NK-92 (cell line): Measurements from ENCODE around the gene RPTN.
"Not testable (repeated sequence)": the region's sequence is repeated elsewhere in the genome, so short reads cannot be mapped to it uniquely, and the experiment has no call there.

Source experiments
- DNase-seq: peaks from one replicate; lab custom pipeline; 2025; ENCODE audit not compliant: unreplicated experiment; lab: John Stamatoyannopoulos, UW

Gene RPTN

DNA sequence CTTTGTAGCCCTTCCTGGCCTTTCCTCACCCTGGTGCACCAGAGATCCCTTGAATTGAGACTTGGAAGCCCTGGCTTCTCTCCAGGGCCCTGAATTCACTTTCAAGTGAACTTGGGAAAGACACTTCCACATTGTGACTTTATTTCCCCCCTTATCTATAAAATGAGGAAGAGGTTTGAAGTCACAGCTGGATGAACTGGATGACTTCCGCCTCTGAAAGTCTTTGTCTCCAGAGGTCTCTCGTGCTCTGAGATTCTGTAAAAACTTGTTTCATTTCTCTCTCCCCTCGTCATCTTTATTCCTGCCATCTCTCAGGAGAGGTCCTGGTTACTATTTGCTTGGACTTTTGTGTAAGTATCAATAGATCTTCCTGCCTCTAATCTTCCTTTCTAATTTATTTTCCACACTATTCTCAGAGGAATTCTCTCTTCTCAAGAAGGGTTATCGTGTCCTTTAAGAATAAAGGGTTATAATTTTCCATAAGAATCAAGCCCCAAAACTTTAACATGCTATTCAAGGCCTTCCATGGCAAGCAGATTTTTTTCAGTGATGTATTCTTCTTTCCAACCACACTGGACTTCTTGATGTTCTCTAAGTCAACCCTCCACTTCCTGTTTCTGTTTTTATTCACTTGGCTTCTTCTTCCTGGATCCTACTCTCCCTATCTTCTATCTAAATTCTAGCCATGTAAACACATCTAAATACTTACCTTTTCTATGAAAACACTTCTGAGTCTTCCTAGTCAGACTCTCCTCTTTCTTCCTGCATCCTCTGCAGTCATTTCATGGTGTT lies 6.5 kb upstream of the RPTN start:
- no peak for DNase-seq

DNA sequence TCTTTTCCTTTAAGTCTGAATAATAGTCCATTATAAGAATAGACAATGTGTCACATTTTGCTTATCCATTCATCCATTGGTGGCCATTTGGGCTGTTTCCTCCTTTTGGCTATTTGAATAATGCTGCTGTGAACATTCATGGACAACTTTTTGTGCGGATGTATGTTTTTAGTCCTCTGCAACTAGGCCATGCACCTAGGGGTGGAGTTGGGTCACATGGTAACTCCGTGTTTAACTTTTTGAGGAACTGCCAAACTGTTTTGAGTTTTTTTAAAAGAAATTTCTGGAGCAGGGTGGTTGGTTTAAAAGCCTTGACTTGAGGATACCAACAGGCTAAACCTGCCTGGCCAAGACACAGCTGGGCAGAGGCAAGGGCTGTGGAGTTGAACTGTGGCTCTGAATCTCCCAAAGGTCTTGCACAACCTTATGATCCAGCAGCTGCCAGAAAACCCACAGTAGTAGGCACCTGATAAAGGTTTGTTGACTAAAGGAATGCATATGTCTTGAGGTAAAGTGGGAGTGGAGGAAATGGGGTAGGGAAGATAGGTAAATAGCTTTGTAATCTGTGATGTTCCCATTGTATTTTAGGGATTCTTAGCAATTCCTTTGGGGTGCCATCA lies 5.6 kb upstream of the RPTN start:
- no peak for DNase-seq

DNA sequence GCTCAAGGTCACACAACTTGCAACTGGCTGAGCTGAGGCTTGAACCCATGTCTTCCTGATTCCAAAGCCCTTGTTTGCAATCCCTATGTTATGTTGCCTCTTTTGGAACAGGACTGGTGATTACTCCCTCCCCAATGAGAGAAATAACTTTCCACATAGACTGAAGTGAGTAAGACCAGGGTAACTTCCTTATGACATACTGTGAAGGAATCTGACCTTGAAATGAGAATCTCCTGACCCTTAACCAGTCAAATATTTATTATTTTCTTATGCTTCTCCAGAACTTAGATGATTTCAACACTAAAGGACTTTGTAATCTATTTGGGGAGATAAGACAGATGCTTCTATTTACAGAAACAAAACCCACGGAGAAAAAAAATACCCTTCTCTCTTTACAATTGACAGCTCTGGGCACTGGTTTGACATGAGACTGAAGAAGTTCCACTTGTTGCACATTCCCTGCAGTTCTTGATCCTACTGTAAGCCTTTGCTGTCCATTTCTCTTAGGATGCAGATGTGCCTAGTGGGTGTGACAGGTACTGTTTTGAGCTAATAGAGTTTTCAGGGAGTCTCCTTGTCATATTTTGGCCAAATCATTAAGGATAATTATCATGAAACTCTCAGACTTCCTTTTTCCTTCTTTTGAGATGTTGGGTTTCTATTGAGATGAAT lies 3.9 kb upstream of the RPTN start:
- no peak for DNase-seq

DNA sequence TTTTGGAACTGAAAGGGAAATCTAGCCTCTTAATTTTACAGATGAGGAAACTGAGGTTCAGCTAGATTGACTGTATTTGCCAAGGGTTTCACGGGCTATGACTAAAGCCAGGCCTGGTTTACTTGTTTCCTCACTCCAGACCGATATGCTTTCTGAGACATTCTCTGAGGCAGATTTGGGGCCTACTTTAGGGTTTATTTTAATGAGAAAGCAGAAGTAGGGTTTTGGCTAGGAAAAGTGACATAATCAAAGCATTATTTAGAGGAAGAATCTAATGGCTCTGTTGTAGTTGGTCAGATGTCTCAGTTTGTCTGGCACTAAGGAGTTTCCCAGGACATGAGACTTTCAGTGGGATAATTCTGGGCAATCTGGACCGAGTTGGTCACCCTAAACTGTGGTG lies 1.5 kb upstream of the RPTN start:
- DNase-seq, result no peak

DNA sequence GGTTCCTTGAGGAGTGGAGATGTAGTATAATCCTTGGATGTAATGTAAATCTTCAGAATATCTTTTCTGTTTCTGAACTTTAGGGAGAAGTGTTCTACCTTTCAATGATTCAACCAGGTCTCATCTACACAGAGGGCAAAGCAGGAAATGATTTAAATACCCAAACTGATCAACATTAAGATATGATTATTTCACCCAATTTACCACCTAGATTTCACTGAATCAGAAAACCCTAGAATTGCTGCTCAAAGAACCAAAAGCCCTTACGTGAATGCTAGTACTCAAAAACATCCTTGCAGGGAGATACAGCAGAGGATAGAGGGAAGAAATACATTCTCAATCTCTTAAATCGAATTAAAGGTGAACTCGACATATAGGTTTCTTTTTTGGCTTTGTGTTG lies 5.0 kb downstream of the RPTN start:
- no peak for DNase-seq

DNA sequence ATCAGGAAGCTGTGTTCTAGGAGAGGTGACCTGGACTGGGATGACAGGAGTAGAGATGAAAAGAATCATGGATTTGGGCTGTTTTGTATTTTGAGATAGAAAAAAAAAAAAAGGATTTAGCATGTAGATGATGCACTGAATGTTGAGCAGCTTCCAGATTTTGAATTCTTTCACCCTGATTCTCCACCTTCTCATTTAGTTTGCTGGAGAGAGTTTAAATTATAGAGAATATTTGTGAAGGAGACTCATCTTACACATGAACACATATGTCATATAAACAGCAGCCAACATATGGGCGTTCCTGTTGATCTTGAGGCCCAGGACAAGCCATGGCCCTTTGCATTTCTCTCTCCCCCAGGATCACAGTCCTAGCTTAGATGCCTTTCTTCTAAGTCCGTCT lies 7.4 kb downstream of the RPTN start:
- DNase-seq, result no peak

DNA sequence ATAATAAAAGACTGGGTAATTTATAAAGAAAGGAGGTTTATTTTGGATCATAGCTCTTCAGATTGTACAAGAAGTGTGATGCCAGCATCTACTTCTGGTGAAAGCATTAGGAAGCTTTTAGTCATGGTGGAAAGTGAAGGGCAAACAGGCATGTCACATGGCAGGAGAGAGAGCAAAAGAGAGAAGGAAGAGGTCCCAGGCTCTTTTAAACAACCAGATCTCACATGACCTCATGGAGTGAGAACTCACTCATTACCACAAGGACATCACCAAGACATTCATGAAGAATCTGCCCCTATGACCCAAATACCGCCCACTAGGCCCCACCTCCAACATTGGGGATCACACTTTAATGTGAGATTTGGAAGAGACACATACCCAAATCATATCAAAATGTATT lies 10.0 kb downstream of the RPTN start:
- DNase-seq, result no peak

DNA sequence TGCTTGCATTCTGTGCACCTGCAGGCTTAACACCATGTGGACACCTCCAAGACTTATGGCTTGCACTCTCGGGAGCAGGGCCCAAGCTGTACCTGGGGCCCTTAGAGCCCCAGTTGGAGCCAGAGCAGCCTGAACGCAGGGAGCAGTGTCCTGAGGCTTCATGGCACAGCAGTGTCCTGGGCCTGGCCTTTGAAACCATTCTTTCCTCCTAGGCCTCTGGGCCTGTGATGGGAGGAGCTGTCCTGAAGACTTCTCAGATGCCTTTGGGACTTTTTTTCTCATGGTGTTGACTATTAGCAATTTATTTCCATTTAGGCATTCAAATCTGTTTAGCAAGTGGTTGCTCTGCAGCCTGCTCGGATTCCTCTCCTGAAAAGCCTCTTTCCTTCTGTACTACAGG lies 11.0 kb downstream of the RPTN start:
- DNase-seq, result no peak

DNA sequence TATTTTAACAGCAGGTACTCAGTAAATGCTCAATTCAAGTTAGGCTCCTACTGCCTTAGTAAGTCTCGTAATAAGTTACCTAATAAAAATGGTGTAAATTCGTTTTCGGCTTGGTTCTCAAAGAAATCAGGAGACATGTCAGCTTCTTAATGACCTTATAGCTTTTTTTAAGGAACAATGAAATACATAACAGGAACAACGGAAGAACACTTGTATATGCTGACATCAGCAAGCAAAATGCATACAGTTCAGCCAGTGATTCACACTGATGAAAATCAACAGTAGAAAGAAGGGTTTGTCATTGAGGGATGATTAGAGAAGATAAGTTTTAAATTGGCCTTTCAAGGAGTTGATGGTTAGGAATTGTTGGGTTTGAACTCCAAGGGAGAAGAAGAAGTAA lies 13.3 kb downstream of the RPTN start:
- DNase-seq, result no peak

DNA sequence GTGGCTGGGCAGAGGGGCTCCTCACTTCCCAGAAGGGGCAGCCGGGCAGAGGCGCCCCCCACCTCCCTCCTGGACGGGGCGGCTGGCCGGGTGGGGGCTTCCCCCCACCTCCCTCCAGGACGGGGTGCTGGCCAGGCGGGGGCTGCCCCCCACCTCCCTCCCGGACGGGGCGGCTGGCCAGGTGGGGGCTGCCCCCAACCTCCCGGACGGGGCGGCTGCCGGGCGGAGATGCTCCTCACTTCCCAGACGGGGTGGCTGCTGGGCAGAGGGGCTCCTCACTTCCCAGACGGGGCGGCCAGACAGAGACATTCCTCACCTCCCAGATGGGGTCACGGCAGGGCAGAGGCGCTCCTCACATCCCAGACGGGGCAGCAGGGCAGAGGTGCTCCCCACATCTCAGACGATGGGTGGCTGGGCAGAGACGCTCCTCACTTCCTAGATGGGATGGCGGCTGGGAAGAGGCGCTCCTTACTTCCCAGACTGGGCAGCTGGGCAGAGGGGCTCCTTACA lies 14.3 kb downstream of the RPTN start:
- DNase-seq, result not testable (repeated sequence)

DNA sequence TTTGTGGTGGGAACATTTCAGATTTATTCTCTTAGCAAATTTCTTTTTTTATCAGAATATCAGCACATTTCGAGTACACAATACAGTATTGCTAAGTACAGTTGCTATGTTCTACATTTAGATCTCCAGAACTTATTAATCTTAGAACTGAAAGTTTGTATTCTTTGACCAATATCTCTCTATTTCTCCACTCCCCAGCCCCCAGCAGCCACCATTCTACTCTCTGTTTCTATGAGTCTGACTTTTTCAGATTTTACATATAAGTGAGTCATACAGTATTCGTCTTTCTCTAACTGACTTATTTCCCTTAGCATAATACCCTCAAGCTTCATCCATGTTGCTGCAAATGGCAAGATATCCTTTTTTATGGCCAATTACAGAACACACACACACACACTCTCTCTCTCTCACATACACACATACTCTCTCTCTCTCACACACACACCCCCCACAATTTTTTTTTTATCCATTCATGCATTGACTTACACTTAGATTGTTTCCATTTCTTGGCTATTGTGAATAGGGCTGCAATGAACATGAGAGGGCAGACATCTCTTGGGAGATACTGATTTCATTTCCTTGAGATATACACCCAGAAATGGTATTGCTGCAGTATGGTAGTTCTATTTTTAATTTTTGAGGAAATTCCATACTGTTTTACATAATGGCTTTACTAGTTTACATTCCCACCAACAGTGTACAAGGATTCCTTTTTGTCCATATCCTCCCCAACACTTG lies 15.7 kb downstream of the RPTN start:
- no peak for DNase-seq

DNA sequence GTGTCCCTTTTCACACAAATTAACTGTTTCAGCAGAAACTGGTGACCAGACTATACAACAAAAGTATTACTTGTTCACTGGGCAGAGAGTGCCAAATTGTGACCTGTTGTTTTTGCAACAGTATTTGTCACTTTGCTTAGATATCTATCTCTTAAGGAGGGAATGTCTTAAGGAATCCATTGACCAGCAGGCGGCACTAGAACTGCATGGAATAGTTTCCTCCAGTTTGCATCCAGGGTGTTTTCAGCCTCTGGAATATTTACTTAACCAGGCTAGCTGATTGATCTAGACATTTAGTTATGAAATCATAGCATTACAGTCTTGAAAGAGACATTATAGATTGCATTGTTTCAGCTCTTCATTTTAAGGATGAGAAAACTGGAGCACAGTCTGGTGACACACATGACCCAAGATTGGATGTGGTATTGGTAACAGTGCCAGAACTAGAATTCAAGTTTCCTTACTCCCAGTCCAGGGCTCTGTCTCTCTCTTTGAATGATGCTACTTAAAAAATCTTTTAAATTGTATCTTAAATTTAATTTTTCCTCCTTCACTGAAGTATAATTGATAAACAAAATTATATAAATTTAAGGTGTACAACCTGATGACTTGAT lies 16.9 kb downstream of the RPTN start:
- no peak for DNase-seq

DNA sequence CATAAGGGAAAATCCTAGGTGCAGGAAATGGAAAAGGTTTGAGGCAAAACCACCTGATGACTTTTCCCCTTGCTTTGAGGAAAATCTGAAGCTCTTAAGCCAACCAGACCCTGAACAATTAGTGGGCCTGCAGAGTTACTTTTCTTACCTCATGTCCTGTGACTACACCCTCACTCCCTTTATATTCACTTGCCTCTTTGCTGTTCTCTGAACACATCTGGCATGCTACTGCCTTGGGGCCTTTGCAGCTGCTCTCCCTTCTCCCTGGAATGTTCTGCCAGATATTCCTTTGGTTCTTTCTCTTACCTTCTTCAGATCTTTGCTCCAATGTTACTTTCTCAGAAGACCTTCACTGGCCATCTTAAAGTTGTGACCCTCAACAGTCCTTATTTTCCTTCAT lies 21.8 kb downstream of the RPTN start:
- no peak for DNase-seq

DNA sequence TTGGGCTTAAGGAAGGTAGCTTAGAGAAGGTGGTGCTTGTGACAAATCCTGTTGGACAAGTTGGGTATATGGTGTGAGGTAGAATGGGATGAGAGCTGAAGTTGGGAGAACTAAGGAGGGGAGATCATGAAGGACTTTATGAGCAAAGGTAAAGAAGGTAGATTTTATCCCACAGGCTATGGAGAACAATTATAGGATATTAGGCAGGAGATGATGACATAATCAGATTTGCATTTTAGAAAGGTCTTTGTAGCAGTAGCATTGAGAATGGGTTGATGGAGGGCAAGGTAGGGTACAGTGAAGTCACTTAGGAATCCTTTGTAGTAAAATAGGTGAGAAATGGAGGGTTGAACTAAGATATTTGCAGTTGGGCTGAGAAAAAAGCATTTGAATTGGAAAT lies 28.8 kb downstream of the RPTN start:
- no peak for DNase-seq

DNA sequence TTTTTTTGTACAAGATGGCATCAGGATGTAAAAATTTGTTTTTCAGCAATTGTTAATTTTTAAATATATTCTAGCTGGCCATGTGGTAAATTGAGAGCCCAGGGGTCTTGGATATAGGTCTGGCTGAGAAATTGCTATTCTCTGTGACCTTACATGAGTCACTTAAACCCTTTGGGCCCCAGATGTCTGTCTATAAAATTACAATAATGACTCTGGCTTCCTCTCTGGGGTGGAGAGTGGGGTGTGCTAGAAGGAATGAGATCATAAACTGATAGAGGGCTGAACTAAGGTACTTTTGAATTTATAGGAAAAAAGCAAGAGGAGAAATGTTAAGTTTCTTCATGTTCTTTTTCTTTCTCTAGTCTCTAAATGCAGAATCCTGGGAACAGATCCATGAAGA lies 31.4 kb downstream of the RPTN start:
- DNase-seq, result no peak

DNA sequence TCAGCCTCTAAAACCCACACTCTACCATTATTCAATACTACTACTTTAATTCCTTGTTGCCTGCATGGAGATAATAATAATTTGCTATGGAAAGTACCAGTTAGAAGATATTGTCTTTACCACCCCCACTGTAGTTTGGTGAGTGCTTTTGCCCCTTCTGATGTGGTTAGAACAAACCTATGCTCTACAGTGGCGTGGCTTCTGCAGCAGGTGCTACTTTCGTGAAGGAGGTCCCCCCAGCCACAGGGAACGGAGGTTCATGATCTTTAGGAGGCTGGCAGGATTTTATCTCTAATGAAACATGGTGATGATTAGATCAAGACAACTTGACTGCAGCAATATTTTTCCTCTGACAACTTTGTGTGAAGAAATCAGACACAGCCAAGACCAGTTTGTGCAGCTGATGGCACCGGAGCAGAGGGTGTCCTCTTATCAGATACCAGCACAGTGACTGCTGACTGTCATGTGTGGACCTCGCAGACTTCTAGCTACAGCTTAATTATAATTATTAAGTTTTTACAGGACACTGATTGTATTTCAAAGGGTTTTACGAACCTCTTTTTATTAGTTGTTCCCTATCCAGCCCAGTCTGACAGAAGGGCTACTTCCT lies 33.1 kb downstream of the RPTN start:
- DNase-seq, result no peak

DNA sequence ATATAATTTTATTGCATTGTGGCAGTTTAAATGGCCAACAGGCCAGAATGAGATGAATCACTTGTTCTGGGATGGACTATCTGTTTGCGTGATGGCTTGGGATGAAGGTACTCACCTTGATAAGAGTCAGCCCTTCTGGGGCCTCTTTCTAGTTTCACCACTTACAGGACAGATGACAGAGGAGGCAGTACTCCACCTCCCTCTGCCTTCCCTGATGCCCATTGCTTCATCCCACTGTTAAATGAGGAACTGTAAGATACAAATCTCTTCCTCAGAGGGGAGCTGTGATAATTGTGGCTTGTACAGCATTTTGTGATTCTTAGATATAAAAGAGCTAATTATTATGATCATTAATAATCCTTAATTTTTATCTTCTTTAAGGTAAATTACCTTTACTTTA lies 40.1 kb downstream of the RPTN start:
- no peak for DNase-seq

DNA sequence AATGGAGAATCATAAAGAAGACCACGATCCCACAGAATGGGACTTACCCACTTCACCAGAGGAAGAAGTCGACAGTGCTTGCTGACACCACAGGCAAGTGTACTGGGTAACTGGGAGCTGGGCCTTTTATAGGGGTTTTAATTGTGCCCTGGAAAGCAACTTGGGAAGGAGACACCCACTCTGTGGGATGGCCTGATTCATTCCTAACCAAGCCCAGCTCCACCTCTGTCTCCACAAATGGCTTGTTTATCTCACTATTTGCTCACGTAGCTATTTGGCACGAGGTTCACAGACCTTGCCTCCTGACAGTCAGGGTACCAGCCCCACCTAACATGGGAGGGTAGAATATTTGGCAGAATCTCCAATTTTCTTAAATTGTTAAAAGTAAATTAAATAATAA lies 43.7 kb downstream of the RPTN start, which contains the start of gene TCHH:
TSS of gene TCHH (minus strand) at position 101 of the 400 bp plus-strand sequence. CDS start 1,364 bp downstream, outside the sequence.
- DNase-seq, result no peak

DNA sequence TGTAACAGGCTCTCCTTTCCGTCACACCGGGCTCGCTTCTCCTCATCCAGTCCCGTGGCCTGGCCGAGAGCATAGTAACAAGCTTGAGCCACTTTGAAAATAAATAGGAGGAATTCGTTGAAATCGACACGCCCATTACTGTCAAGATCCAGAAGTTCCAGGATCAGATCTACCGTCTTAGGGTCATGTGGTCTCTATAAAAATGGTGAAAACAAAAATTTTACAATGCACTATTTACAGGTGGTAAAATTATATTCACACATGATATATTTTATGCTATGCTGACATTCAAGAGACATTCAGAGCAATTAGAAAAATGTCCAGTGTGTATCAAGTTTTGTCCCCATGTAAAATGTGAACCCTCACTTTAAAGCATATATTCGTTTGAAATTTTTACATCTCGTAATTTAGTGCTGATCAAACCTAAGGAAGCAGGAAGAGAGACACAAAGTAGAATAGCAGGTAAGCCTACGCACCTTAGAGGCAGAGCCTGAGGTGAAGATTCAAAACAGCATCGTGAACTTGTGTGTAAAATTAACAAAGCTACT lies 46.1 kb downstream of the RPTN start:
- DNase-seq, result no peak
